ENCODE measurements around the gene RAD51D.
"Not testable (repeated sequence)": the region's sequence is repeated elsewhere in the genome, so short reads cannot be mapped to it uniquely, and the experiment has no call there.

RAD51D gene

DNA sequence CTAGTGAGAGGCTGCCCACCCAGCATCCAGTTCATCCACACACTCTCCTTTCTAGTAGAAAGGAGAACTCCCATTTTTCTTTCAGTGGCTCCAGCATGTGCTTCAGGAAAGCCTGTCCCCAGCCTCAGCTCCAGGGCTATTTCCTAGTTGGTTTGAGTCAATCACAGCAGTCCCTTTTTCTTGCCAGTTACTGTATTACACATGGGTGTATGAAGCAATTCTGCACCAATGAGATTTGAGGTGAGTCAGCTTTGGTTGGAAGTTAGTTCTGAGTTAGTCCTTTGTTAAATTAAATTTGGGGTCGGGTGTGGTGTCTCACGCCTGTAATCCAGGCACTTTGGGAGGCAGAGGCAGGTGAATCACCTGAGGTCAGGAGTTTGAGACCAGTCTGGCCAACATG is 24.8 kb downstream of the RAD51D start:
- DNase-seq: no peak

DNA sequence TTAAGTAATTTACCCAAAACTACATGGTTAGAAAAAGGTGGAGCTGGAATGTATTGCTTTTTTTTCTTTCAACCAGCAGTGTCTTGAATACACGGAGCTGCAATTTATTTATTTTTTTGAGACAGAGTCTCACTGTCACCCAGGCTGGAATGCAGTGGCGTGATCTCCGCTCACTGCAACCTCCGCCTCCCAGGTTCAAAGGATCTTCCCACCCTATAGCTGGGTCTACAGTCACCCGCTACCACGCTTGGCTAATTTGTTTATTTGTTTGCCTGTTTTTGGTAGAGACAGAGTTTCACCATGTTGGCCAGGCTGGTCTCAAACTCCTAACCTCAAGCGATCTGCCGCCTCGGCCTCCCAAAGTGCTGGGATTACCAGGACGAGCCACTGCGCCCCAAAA is 29.0 kb downstream of the RAD51D start:
- not testable (repeated sequence) for DNase-seq

DNA sequence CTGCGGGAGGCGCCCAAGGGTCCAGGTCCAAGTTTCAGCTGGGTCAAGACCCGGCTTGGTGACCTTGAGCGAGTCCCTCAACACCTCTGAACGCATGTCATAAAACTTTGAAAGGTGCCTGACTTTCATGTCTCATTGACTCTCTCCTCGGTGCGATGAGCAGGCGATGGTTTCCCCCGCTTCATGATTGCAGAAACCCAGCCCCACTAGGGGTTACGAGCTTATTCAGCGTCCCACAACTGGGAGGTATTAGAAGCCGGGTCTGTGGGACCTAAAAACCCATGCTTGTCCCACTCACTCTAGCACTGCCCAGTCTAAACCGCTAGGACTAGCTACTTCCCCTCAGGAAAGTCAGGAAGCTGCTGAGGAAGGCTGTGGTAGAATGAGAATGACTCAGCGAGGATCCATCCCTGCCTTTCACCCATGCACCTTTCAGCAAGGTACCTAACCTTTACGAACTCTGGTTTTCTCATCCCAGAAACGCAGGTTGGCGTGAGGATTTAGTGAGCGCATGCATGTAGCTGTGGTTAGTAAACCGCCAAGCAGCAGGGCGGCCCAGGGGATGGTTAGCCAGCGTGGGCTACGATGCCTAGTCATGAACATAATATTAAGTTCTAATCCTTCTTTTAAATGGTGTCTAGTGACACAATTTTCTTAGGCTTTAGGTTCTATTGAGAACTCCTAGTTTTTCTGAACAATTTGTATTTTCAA is 29.9 kb downstream of the RAD51D start:
- DNase-seq: peak in 3 of 56 donors; percentile 15 to 36 (median 19)

DNA sequence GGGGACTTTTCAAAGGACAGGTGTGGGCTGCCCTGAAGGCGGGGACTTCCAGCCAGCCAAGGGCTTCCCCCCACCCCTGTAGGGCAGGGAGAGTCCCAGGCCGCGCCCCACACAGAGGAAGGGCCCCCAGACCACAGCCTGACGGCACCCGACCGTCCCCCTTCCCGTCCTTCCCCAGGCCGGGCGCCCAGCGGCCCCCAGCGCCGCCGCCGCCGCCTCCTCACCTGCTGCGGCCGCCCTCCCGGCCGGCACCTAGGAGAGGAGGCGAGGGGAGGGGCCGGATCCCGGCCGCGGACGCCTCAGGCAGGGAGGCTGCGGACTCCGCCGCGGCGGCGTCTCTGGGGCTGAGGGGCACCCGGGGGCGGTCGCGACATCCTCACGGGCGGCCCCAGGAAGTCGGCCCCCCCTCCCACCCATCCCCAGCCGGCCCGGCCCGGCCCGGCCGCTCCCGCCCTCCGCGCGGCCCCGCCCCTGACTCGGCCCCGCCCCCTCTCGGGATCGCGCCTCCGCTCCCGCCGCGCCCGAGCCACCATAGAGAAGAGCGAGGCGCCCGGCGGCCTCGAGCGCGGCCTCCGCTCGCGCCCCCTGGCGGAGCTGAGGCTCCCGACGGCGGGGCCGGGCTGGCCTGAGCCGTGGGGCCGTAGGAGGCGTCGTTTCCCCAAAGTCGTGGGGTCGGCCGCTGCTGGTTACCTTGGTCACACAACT is 30.6 kb downstream of the RAD51D start:
- peak; percentile 29 to 93 (median 74) for DNase-seq

DNA sequence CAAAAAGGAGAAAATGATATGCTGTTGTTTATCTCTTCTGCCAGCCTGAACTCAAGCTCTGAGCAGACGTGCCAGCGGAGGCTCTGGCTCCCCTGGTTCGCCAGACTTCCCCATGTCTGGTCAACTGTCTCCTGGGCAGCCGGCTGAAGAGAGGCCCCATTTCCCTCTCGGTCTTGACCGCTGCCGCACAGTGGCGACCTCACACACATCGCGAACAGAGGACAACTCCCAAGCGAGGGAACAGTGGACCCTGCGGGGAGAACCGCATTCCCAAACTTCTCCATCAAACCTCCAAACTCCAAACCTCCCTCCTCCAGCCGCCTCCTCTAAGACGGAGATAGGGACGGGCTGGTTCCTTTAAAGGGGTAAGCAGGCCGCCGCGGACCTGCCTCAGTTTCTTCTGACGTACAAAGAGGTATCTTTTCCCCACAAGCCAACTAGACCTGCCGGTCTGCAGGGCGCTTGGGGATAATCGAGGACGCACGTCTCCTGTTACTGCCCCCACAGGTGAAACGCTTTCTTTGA is 31.2 kb downstream of the RAD51D start:
- peak in 54 of 56 donors; percentile 13 to 78 (median 50) for DNase-seq

DNA sequence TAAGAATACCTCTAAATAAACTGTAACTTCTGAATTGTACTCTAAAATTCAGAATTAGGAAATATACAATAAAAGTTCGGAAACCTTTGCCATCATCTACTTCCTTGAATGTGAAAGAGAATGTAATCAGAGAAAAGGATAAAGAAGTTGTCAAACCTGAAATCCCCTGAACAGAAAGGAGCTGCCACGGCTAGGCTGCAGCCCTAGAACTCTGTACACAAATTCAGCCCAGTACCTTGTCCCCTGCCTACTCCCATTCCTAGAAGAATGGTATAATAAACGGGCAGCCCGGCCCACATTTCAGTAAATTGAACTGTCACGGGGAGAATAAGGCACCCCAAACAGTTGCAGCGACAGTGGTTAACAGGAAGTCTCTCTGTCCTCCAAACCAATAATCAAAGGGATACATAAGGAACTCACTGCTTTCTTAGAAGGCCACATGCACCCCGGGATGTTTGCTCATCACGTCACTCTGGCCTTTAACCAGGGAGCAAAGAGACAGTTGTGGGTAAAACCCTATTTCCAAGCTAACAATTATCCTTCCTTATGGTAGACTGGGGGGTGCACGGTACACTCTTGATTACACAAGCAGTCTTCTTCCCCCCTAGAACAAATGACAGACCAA is 31.8 kb downstream of the RAD51D start:
- peak in 21 of 56 donors; percentile 12 to 73 (median 55) for DNase-seq

DNA sequence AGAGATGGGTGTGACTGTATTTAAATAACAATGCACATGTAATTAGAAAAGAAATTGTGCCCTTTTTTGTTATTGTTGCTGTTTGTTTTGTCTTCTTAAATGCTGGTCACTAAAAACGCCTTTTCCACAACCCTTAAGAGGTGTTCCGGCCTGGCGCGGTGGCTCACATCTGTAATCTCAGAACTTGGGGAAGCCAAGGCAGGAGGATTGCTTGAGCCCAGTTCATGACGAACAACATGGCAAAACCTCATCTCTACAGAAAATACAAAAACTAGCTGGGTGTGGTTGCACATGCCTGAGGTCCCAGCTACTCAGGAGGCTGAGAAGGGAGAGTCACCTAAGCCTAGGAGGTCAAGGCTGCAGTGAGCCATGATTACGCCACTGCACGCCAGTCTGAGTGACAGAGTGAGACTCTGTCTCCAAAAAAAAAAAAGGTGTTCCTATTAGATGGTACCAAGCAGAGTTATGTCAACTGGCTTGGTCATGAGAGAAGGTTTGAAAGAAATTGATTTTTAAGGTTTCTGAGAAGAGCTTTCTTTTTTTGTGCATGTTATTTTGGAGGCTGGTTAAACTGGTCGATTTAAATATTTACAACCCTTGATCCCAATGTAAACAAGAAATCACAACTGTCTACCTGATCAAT is 32.6 kb downstream of the RAD51D start:
- DNase-seq: peak in 2 of 56 donors; percentile 4 to 11

DNA sequence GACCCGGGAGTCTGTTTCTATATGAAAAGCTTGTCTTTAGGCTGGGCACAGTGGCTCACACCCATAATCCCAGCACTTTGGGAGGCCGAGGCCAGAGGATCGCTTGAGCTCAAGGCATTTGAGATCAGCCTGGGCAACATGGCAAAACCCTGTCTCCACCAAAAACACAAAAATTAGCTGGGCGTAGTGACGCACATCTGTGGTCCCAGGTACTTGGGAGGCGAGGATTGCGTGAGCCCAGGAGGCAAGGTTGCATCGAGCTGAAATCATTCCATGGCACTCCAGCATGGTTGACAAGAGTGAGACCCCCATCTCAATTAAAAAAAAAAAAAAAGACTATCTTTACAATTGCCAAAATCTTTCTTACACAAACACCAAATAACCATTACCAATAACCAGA is 33.5 kb downstream of the RAD51D start:
- DNase-seq: no peak

DNA sequence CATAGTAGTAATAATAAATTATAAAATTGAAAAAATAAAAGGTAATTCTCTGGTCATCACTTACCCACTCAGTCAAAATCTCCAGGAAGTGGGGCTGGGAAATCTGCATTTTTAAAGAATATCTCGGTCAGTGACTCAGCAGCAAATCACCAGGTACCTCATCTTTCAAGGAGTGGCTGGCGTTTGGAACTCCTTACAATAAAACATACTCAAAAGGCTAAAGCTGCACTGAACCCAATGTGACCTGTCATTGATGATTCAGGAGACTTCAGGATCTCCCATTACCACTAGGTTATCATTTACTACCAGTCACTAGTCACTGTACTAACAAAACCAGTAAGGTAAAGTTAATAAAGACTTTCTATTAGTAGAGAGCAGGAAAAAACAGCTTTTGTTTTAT is 34.7 kb downstream of the RAD51D start:
- DNase-seq: no peak

DNA sequence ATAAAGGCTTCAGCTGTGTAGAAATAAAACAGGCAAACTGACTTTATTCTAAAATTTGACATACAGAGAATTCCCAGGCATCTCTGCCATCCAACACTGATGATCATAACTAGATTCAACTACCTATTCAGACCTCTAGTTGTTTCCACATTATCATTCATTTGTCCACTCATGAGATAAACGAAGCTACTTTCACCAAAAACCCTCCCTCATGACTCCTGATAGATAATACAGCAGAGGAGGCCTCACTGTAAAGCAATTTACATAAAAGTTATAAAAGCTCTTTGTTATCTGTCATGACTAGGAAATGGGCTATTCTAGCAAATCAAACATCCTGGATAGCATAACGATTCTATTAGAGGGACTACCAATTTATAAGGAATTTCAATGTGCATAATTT is 36.6 kb downstream of the RAD51D start:
- DNase-seq: no peak

DNA sequence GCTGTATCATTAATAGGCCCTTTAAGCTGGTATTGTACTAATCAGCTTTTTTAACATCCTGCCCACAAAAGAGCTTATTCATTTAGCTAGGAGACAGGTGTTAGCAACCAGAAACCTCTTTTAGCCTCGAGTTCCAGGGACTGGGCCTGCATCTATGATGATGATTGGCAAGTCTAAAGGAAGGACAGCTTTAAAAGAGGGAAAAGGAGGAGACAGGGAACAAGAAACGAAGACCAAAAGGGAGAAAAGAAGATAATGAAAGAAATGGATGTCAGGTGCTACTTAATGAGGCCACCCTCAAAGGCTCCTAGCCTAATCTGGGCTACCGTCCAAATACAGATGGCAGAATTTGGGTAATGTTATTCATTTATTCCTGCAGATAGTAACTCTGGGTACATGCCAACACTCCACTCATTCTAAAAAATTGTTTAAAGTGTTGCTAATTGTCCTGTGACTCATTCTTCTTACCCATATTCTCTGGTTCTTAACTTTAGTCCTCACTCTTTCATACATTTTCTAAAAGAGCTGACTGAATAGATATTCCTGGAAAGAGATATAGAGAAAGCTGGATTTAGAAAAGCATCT is 37.5 kb downstream of the RAD51D start:
- peak in 2 of 56 donors; percentile 9 to 24 for DNase-seq

DNA sequence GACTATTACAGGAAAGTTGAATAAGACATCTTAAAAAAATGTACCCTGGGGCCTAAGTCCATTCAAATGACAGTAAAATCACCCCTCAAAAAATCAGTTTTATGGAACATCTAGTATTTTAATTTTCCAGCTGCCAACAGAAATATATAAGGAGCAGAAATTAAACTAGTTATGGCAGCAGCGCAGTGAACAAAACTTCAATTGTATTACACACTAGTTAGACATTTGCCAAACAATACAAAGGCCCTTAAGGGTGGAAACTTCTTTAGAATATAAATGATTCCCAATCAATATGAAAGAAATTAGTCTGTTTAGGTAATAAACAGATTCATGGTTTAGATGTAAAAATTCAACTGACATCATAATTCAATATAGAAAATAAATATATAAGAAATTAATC is 38.0 kb downstream of the RAD51D start:
- no peak for DNase-seq

DNA sequence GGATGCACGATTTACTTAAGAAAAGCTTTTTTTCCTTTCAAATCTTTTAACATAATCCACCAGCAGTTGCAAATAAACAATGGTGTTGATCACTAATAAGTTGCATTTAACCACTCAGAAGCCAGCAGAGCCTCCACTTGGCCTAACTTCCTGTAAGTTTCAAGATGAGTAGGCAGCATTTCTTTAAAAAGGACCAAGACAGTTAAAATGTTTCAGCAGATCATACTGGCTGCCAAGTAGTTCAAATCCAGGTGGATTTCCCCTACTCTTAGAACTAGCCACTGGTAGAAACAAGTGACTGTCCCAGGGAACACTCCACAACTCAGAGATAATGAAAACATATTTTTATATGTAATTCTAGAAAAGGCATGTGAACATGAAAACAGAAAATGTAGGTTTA is 39.1 kb downstream of the RAD51D start:
- no peak for DNase-seq

DNA sequence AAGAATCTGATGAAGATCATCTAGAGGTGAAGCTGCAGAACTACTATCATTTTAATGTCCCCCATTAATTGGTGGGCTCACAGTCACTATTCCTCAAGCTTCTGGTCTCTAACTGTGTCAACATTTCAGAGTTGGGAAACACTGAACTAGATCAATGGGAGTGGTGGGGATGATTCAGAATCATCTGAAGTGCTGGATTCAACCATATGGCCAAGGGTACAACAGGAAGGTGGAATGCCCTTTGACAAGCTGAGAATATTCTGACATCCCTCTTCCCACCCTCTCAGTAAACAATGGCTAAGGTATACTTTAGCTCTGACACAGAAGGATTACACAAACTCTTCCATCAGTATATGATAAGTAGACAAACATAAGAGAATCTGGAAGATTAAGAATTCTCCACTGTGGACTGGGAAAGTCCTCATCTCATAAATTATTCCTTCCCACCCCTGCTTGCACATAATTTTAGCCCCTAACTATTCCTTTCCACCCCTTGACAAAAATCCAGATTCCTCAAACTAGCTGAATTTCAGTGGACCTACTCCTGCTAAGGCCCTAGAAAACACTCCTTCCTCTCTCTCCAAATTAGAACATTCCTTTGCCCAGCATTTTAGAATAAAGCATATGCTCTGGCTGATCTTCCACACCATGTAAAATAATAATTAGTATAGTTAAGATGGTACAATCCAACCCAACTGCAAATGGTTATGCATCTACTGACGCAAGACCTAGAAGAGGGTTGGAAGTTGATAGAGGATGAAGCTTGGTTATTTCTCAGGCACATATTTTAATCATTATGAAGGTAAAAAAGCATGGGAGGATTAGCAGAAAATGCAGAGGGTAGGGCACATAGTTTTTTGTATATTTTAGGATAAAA is 39.9 kb downstream of the RAD51D start:
- no peak for DNase-seq

DNA sequence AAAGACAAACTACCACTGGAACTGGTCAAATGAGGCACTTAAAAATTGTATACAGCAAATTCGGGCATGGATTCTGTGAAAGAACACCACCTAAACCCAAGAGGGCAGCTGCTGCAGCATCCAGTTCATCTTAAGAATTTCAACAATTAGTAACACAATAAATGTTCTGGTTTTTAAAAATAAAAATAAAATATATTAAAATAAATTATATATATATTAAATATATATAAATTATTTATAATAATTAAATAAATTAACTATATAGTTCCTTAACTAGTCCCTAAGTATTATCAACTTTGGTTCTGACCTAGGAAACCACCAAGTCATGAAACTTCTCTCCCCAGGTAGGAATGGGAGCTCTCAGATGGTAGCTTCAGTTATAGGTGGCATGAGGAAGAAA is 42.8 kb downstream of the RAD51D start:
- no peak for DNase-seq

DNA sequence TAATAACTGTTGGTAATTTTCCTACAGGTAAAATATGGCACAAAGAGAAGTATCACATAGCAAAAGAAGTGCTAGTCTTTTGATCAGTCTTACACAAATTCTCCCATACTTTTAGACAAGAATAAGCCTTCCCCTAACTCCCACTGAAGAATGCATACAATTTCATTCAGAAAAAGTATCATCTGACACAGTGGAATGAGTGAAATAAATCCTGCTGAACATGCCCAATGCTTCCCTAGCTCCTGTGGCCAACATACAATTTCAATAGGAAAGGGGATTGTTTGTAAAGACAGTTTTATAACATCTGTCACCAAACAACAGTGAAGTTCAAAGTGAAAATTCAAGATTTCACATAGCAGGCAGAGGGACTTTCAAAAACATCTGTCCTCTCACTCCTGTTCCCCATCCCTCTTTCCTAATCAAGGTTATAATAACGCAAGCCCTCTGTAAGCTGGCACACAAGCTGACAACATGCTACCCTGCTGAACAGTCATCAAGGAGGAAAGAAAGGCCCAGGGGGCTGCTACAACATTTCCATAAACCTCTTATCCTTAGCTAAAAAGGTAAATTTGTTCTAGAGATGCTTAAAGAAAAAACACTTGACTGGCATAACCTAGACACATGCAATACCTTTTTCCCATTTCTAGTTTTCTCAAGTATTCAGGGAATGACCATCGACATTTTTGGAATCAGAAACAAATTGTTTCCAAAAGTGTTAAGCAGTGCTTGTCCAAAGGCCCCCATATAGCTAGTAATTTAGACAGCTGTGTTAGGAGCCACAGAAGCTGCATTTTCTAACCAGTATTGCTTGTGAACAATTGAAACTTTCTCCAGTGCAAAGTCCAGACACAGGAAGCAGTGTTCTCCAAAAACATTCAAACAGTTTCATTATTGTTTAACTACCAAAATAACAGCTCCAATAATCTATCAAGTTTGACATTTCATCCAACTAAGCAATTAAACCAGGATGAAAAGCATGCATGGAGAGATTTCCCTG is 44.7 kb downstream of the RAD51D start:
- peak in 8 of 56 donors; percentile 14 to 55 (median 30) for DNase-seq

DNA sequence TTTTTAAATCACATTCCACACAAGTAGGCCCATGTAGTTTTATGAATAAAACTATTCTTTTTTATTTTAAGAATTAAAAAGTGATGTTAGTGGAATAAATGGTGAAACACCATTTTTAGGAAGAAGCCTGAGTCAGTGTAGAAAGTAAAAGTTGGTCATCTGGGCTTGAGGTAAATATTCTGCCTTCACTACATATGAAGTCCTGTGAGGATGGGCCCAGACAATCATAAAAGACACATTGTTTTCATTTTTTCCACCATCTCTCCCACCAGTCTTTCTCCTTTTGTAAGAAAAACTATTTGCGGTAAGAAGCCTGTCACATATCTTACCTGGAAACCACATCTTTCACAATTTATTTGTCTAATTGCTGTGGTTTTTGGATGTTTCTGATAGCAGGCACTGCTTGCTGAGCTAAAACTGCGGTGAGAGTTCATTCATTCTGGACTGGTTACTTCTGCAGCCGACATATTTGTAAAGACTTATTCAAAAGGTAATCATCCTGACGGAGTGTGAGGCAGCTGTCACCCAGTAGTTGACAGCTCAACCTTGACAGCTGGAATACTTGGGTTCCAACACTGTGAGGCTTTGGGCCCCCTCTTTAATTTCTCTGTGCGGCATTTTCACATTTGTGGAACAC is 45.6 kb downstream of the RAD51D start:
- DNase-seq: no peak

DNA sequence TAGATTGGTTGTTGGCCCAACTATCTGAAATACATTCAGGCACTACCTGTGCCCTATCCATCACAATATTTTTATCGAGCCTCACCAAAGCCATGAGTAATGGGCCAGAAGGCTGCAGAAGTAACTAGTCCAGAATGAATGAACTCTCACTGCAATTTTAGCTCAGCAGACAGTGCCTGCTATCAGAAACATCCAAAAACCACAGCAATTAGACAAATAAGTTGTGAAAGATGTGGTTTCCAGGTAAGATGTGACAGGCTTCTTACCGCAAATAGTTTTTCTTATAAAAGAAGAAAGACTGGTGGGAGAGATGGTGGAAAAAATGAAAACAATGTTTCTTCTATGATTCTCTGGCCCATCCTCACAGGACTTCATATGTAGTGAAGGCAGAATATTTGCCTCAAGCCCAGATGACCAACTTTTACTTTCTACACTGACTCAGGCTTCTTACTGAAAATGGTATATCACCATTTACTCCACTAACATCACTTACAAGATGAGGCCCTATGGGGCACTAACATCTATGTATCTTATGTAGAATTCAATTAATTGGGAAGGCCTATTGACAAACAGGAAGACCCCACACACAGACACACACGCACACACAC is 46.4 kb downstream of the RAD51D start:
- DNase-seq: no peak

All from amygdala (tissue), 56 donors.